Measurements from ENCODE around the gene MCTP1.

Gene MCTP1

GRCh38 chr5:95284572-95285408, at the start of gene MCTP1:
MCTP1 (minus strand) TSS chr5:95285094.
- FAIRE-seq (peak; percentile 13), DNase-seq (ENCODE audit: insufficient read length, low spot score) (peak; percentile 18)

- no peak for FAIRE-seq
Observed at GRCh38 chr5:95332158-95332557, 47.3 kb upstream of the MCTP1 start.

GRCh38 chr5:95331358-95331757, 46.5 kb upstream of the MCTP1 start:
- no peak for FAIRE-seq
- no peak for DNase-seq (ENCODE audit: insufficient read length, low spot score)

More at GRCh38 chr5:95332158-95332557, 47.3 kb upstream of the MCTP1 start:
- DNase-seq (ENCODE audit: insufficient read length, low spot score), result no peak

GRCh38 chr5:95327211-95327610, 42.3 kb upstream of the MCTP1 start:
- FAIRE-seq, result no peak
- no peak for DNase-seq (ENCODE audit: insufficient read length, low spot score)

GRCh38 chr5:95317687-95318086, 32.8 kb upstream of the MCTP1 start:
- no peak for FAIRE-seq

GRCh38 chr5:95317085-95317484, 32.2 kb upstream of the MCTP1 start:
- DNase-seq (ENCODE audit: insufficient read length, low spot score) (no peak), FAIRE-seq (no peak)

More at GRCh38 chr5:95317687-95318086, 32.8 kb upstream of the MCTP1 start:
- no peak for DNase-seq (ENCODE audit: insufficient read length, low spot score)

- FAIRE-seq (no peak), DNase-seq (ENCODE audit: insufficient read length, low spot score) (no peak)
Observed at GRCh38 chr5:95304711-95305110, 19.8 kb upstream of the MCTP1 start.

- no peak for DNase-seq (ENCODE audit: insufficient read length, low spot score)
- FAIRE-seq, result no peak
Observed at GRCh38 chr5:95298651-95299050, 13.8 kb upstream of the MCTP1 start.

GRCh38 chr5:95296291-95296690, 11.4 kb upstream of the MCTP1 start:
- DNase-seq (ENCODE audit: insufficient read length, low spot score) (no peak), FAIRE-seq (no peak)

GRCh38 chr5:95285409-95285755, 488 bp upstream of the MCTP1 start:
- FAIRE-seq, result no peak
- DNase-seq (ENCODE audit: insufficient read length, low spot score), result peak; percentile 15

GRCh38 chr5:95283761-95284571, 928 bp downstream of the MCTP1 start:
- FAIRE-seq, result no peak
- DNase-seq (ENCODE audit: insufficient read length, low spot score), result peak; percentile 19

- no peak for FAIRE-seq
Observed at GRCh38 chr5:95283022-95283615, 1.8 kb downstream of the MCTP1 start.

GRCh38 chr5:95281226-95281625, 3.7 kb downstream of the MCTP1 start:
- DNase-seq (ENCODE audit: insufficient read length, low spot score), result peak; percentile 10

More at GRCh38 chr5:95283022-95283615, 1.8 kb downstream of the MCTP1 start:
- no peak for DNase-seq (ENCODE audit: insufficient read length, low spot score)

GRCh38 chr5:95280401-95281095, 4.3 kb downstream of the MCTP1 start:
- DNase-seq (ENCODE audit: insufficient read length, low spot score) (no peak), FAIRE-seq (no peak)

More at GRCh38 chr5:95281226-95281625, 3.7 kb downstream of the MCTP1 start:
- FAIRE-seq, result no peak

GRCh38 chr5:95274011-95274410, 10.9 kb downstream of the MCTP1 start:
- DNase-seq (ENCODE audit: insufficient read length, low spot score) (no peak), FAIRE-seq (no peak)

- DNase-seq (ENCODE audit: insufficient read length, low spot score), result no peak
- no peak for FAIRE-seq
Observed at GRCh38 chr5:95272316-95272929, 12.5 kb downstream of the MCTP1 start.

- FAIRE-seq, result no peak
- DNase-seq (ENCODE audit: insufficient read length, low spot score), result no peak
Observed at GRCh38 chr5:95262933-95263660, 21.8 kb downstream of the MCTP1 start.

GRCh38 chr5:95261437-95262175, 23.3 kb downstream of the MCTP1 start:
- FAIRE-seq, result no peak
- DNase-seq (ENCODE audit: insufficient read length, low spot score), result peak; percentile 17

GRCh38 chr5:95256991-95257390, 27.9 kb downstream of the MCTP1 start:
- no peak for FAIRE-seq
- DNase-seq (ENCODE audit: insufficient read length, low spot score), result no peak

Measured in HTR-8/SVneo (cell line).